ENCODE results near the gene STAB1.

STAB1 gene

GRCh38 chr3:52503788-52504424 lies 8.8 kb downstream of the STAB1 start:
- H3K4me1 ChIP-seq (ENCODE audit: insufficient read depth, low read length), result no peaks in the 10 kb centered on the region
- no peaks in the 10 kb centered on the region for H3K36me3 ChIP-seq (ENCODE audit: insufficient read depth, low read length)
- no peaks in the 10 kb centered on the region for H3K9me3 ChIP-seq (ENCODE audit: control insufficient read depth, insufficient read depth, low read length)
- no peak overlapping the region for H3K9ac ChIP-seq (ENCODE audit: low read depth, low read length)

- Histone ChIP-seq H3K36me3 (ENCODE audit: insufficient read depth, low read length) (no peaks in the 10 kb centered on the region), H3K4me1 (ENCODE audit: insufficient read depth, low read length) (no peaks in the 10 kb centered on the region), H3K9ac (ENCODE audit: low read depth, low read length) (no peak overlapping the region)
These were observed 9.8 kb downstream of the STAB1 start for GRCh38 chr3:52504977-52505376.

GRCh38 chr3:52506266-52506966 lies 11.3 kb downstream of the STAB1 start:
- no peaks in the 10 kb centered on the region for H3K36me3 ChIP-seq (ENCODE audit: insufficient read depth, low read length)
- H3K9me3 ChIP-seq (ENCODE audit: control insufficient read depth, insufficient read depth, low read length), result no peaks in the 10 kb centered on the region
- H3K4me1 ChIP-seq (ENCODE audit: insufficient read depth, low read length), result no peaks in the 10 kb centered on the region
- no peak overlapping the region for H3K9ac ChIP-seq (ENCODE audit: low read depth, low read length)

More at GRCh38 chr3:52504977-52505376, 9.8 kb downstream of the STAB1 start:
- no peaks in the 10 kb centered on the region for H3K9me3 ChIP-seq (ENCODE audit: control insufficient read depth, insufficient read depth, low read length)

GRCh38 chr3:52507359-52507758 lies 12.2 kb downstream of the STAB1 start:
- Histone ChIP-seq H3K4me1 (ENCODE audit: insufficient read depth, low read length) (0 out of 2 replicates have a peak, but pooled peaks cover 1% of the 10 kb centered on the region), H3K9me3 (ENCODE audit: control insufficient read depth, insufficient read depth, low read length) (no peaks in the 10 kb centered on the region), H3K36me3 (ENCODE audit: insufficient read depth, low read length) (no peaks in the 10 kb centered on the region), H3K9ac (ENCODE audit: low read depth, low read length) (no peak overlapping the region)

GRCh38 chr3:52509753-52510328 lies 14.7 kb downstream of the STAB1 start:
- no peak overlapping the region for H3K9ac ChIP-seq (ENCODE audit: low read depth, low read length)
- H3K4me1 ChIP-seq (ENCODE audit: insufficient read depth, low read length), result peaks cover 7% of the 10 kb centered on the region; the same call in 1 of the 2 replicates
- H3K9me3 ChIP-seq (ENCODE audit: control insufficient read depth, insufficient read depth, low read length), result no peaks in the 10 kb centered on the region
- no peaks in the 10 kb centered on the region for H3K36me3 ChIP-seq (ENCODE audit: insufficient read depth, low read length)

- Histone ChIP-seq H3K4me1 (ENCODE audit: insufficient read depth, low read length) (peaks cover 7% of the 10 kb centered on the region; the same call in 1 of the 2 replicates), H3K9me3 (ENCODE audit: control insufficient read depth, insufficient read depth, low read length) (no peaks in the 10 kb centered on the region), H3K36me3 (ENCODE audit: insufficient read depth, low read length) (no peaks in the 10 kb centered on the region), H3K9ac (ENCODE audit: low read depth, low read length) (no peak overlapping the region)
These were observed 16.4 kb downstream of the STAB1 start for GRCh38 chr3:52511509-52511908.

GRCh38 chr3:52512105-52512504 lies 17.0 kb downstream of the STAB1 start:
- Histone ChIP-seq H3K9ac (ENCODE audit: low read depth, low read length) (no peak overlapping the region), H3K36me3 (ENCODE audit: insufficient read depth, low read length) (no peaks in the 10 kb centered on the region), H3K9me3 (ENCODE audit: control insufficient read depth, insufficient read depth, low read length) (no peaks in the 10 kb centered on the region)

GRCh38 chr3:52512727-52513126 lies 17.6 kb downstream of the STAB1 start:
- peaks cover 7% of the 10 kb centered on the region; the same call in 1 of the 2 replicates for H3K4me1 ChIP-seq (ENCODE audit: insufficient read depth, low read length)
- H3K9ac ChIP-seq (ENCODE audit: low read depth, low read length), result no peak overlapping the region
- no peaks in the 10 kb centered on the region for H3K9me3 ChIP-seq (ENCODE audit: control insufficient read depth, insufficient read depth, low read length)
- H3K36me3 ChIP-seq (ENCODE audit: insufficient read depth, low read length), result no peaks in the 10 kb centered on the region

More at GRCh38 chr3:52512105-52512504, 17.0 kb downstream of the STAB1 start:
- peaks cover 7% of the 10 kb centered on the region; the same call in 1 of the 2 replicates for H3K4me1 ChIP-seq (ENCODE audit: insufficient read depth, low read length)

- Histone ChIP-seq H3K4me1 (ENCODE audit: insufficient read depth, low read length) (peaks cover 7% of the 10 kb centered on the region; the same call in 1 of the 2 replicates), H3K9ac (ENCODE audit: low read depth, low read length) (no peak overlapping the region), H3K9me3 (ENCODE audit: control insufficient read depth, insufficient read depth, low read length) (no peaks in the 10 kb centered on the region), H3K36me3 (ENCODE audit: insufficient read depth, low read length) (no peaks in the 10 kb centered on the region)
These were observed 18.1 kb downstream of the STAB1 start for GRCh38 chr3:52513281-52513680.

GRCh38 chr3:52514576-52514975 lies 19.4 kb downstream of the STAB1 start:
- H3K4me1 ChIP-seq (ENCODE audit: insufficient read depth, low read length), result peaks cover 7% of the 10 kb centered on the region; the same call in 1 of the 2 replicates
- H3K9ac ChIP-seq (ENCODE audit: low read depth, low read length), result no peak overlapping the region
- no peaks in the 10 kb centered on the region for H3K9me3 ChIP-seq (ENCODE audit: control insufficient read depth, insufficient read depth, low read length)
- no peaks in the 10 kb centered on the region for H3K36me3 ChIP-seq (ENCODE audit: insufficient read depth, low read length)

GRCh38 chr3:52515192-52515591 lies 20.1 kb downstream of the STAB1 start:
- H3K9me3 ChIP-seq (ENCODE audit: control insufficient read depth, insufficient read depth, low read length), result no peaks in the 10 kb centered on the region
- H3K36me3 ChIP-seq (ENCODE audit: insufficient read depth, low read length), result no peaks in the 10 kb centered on the region
- H3K9ac ChIP-seq (ENCODE audit: low read depth, low read length), result no peak overlapping the region
- peaks cover 7% of the 10 kb centered on the region; the same call in 1 of the 2 replicates for H3K4me1 ChIP-seq (ENCODE audit: insufficient read depth, low read length)

- Histone ChIP-seq H3K9ac (ENCODE audit: low read depth, low read length) (no peak overlapping the region), H3K9me3 (ENCODE audit: control insufficient read depth, insufficient read depth, low read length) (no peaks in the 10 kb centered on the region), H3K4me1 (ENCODE audit: insufficient read depth, low read length) (peaks cover 7% of the 10 kb centered on the region; the same call in 1 of the 2 replicates), H3K36me3 (ENCODE audit: insufficient read depth, low read length) (no peaks in the 10 kb centered on the region)
These were observed 21.5 kb downstream of the STAB1 start for GRCh38 chr3:52516509-52517195.

GRCh38 chr3:52517796-52518722 lies 22.9 kb downstream of the STAB1 start:
- H3K36me3 ChIP-seq (ENCODE audit: insufficient read depth, low read length), result no peaks in the 10 kb centered on the region
- H3K9ac ChIP-seq (ENCODE audit: low read depth, low read length), result peak overlapping the region; percentile 19; the same call in 1 of the 2 replicates
- no peaks in the 10 kb centered on the region for H3K9me3 ChIP-seq (ENCODE audit: control insufficient read depth, insufficient read depth, low read length)
- H3K4me1 ChIP-seq (ENCODE audit: insufficient read depth, low read length), result no peaks in the 10 kb centered on the region
